T47D (cell line): ENCODE results near the gene GLIPR1L2.

Experiments used
- DNase-seq, 2 experiments: peaks; one replicate each; pipeline versions ENCODE4 v3.0.0 to v3.0.0-alpha.2; 2011 to 2012; ENCODE audit warnings: low read depth in 1 of 2, low spot score in 1 of 2
- JUND ChIP-seq: IDR thresholded peaks from 2 replicates; pipeline ENCODE4 v1.6.1; 2012; ENCODE audit warnings: low read depth
- in situ Hi-C: cut with HindIII; loops from 2 replicates; pipeline ENCODE4 v1.10.0; 2016; ENCODE audit warnings: low sequenced_read_pairs, low pct_unique_long_range_greater_than_20kb

The GLIPR1L2 gene

DNA sequence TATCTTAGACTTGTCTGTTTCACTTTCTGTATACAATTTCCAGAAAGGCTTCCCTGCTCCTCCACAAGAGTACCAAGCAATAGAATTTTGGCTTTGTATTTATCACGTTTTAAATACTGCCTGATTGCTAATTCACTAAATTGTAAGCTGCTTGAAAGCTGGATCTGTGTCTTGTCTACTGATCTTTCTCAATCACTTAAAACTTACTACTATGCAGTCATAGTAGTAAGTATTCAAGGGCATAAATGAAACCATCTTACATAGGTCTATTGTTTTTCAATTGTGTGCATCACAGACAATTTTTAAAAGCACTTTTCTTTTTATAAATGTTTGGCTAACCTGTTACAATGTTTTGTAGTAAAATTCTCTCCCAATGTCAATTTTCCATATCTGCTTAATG is 1.2 kb upstream of the GLIPR1L2 start:
- in situ Hi-C loops, result no loop called here
- no peak for TF ChIP-seq JUND
- DNase-seq, result no peak

DNA sequence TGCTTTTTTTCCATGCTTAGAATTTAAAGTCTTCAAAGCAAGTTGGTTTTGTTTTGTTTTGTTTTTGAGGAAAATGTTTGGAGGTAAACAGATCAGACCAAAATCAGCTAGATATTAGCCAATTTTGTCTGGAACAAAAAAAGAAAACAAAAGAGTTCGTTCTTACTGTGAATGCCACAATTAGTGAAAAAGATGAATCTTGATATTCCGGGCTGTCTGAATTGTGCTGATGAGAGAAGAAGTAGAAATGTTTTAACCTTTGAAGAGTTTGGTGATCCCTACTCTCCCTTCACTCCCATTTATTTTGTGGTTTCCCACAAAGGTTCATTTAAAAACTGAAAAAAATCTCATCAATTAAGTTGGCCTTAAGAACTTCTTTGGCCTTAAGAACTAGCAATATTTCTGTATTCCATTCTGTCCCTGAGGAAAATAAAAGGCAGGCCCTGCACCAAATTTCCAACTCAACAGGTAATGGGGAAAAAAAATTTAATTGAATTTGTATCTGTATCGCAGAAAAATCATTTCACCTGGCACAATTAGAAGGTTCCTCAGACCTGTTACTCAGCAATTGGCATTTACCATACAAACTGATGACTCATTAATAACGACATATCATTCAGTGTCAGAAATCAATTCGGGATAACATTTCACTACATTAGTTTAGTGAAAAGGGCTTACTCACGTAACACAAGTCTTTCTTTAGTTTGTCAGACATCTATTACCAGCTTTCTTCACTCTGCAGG is 562 bp upstream of the GLIPR1L2 start:
- in situ Hi-C loops, result no loop called here
- TF ChIP-seq JUND, result 0 out of 2 replicates have a peak, but pooled peaks have one; percentile 9
- no peak for DNase-seq

GRCh38 chr12:75404231-75404630 is 13.3 kb downstream of the GLIPR1L2 start:
- in situ Hi-C loops, result no loop called here

GRCh38 chr12:75407683-75408082 is 16.8 kb downstream of the GLIPR1L2 start:
- TF ChIP-seq JUND, result no peak
- no peak for DNase-seq
- in situ Hi-C loops, result no loop called here

More at GRCh38 chr12:75404231-75404630, 13.3 kb downstream of the GLIPR1L2 start:
- DNase-seq, result no peak
- TF ChIP-seq JUND, result no peak

DNA sequence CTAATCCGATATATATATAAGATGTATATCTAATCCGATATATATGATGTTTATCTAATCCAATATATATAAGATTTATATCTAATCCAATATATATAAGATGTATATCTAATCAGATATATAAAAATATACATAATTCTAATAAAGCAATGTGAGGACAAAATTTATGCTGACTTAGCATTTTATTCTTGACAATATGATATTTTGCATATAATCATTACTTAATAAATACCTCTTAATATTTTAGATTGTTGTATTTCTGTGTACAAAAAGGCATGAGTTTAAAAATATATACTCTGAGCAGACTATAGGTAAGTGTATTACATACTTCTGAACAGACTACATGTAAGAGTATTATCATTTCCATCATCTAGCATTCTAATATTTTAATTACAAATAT is 18.9 kb downstream of the GLIPR1L2 start:
- no peak for DNase-seq
- TF ChIP-seq JUND, result no peak
- in situ Hi-C loops, result no loop called here

DNA sequence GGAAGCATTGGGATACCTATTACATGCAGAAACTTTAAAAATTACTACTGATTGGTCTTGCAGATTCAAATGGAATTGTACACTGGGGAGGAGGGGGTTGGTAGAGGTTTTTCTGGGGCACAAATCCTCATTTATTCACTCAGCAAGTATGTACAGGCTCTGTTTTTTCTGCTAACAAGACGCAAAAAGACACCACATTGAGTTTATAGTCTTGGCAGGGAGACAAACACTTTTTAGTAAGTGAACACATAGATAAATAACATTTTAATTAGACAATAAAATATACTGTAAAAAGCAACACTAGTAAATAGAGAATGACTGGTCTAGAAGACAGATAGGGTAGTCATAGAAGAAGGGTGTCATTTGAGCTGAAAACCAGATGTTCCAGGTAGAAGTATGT is 23.8 kb downstream of the GLIPR1L2 start:
- no peak for TF ChIP-seq JUND
- in situ Hi-C loops, result no loop called here
- DNase-seq, result no peak

GRCh38 chr12:75419841-75420240 is 29.0 kb downstream of the GLIPR1L2 start:
- in situ Hi-C loops, result no loop called here
- DNase-seq, result no peak
- no peak for TF ChIP-seq JUND

DNA sequence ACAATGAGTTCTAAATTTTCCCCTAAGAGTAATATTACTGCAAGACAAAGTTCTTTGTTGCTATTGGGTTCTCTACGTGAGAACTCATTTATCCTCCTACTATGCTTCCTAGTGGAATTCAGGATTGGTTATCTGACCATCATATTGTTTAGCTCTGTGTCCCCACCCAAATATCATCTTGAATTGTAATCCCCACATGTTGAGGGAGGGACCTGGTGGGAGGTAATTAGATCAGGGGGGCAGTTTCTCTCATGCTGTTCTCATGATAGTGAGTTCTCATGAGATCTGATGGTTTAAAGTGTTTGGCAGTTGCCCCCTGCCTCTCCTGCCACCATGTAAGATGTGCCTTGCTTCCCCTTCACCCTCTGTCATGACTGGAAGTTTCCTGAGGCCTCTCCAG is 36.6 kb downstream of the GLIPR1L2 start:
- DNase-seq, result no peak
- in situ Hi-C loops, result no loop called here
- no peak for TF ChIP-seq JUND

- TF ChIP-seq JUND, result no peak
- no peak for DNase-seq
- in situ Hi-C loops, result no loop called here
These were observed 37.9 kb downstream of the GLIPR1L2 start for GRCh38 chr12:75428767-75429166.

DNA sequence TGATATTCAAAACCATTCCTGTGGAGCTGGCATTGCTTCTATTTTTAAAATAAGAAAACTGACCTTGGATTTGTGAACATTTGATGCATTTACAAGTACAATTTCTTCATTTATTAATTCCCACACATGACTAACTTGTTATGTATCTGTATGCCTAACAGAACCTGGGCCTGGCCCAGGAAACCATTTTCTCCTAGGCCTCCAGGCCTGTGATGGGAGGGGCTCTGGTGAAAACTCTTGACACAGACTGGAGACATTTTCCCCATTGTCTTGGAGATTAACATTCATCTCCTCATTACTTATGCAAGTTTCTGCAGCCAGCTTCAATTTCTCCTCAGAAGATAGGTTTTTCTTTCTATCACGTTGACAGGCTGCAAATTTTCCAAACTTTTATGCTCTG is 42.0 kb downstream of the GLIPR1L2 start:
- in situ Hi-C loops, result no loop called here
- DNase-seq, result no peak
- TF ChIP-seq JUND, result no peak

DNA sequence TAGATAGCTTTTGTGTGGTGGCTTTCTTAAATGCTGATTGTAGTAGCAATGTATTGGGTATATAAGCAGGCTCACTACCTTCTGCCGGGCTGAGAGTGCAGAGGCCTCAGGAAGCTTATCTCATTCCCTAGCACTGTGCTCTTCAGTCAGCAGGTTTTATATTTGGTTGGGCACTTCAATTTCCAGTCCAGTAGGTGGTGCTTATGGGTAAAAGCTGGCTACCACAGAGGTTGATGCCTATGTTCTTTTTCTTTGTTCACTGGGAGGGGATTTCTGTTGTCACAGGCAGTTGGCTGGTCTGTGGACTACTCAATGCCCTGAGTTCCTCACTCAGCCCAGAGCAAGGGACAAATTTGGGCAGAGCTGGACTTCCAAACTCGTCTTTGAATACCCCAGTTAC is 46.7 kb downstream of the GLIPR1L2 start:
- no peak for TF ChIP-seq JUND
- DNase-seq, result no peak
- in situ Hi-C loops, result no loop called here

- no peak for DNase-seq
- in situ Hi-C loops, result no loop called here
- TF ChIP-seq JUND, result no peak
These were observed 47.3 kb downstream of the GLIPR1L2 start for GRCh38 chr12:75438059-75438754.

DNA sequence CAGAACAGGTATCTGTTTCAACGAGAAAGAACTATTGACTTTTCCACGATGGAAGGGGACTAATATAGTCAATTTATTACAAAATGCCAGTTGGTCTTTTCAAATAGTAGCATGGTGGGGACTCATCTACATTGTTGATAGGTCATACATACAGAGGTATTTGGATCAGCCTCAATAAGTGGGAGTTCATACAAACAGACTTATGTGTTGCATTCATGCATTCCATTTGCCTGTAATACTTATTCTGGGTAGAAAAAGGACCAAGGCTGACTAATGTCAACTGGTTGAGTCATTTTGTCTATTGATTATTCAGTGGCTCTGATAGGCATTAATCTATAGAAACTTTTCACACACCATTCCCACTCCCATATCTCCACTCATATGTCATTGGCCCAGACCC is 48.2 kb downstream of the GLIPR1L2 start:
- TF ChIP-seq JUND, result no peak
- in situ Hi-C loops, result no loop called here
- no peak for DNase-seq
